HG02870 (cell line): ENCODE data around the gene LIMS2.

Source experiments
- ATAC-seq: cut with Tn5 transposase; IDR thresholded peaks from one replicate; pipeline ENCODE4 v1.9.1; 2021; ENCODE audit warnings: mild to moderate bottlenecking, moderate library complexity; ENCODE audit not compliant: unreplicated experiment

LIMS2 gene

GRCh38 chr2:127659408-127660290, 15.7 kb downstream of the LIMS2 start:
- no peak for ATAC-seq

GRCh38 chr2:127658641-127659407, 16.5 kb downstream of the LIMS2 start:
- no peak for ATAC-seq

- ATAC-seq = no peak
These were observed 17.2 kb downstream of the LIMS2 start for GRCh38 chr2:127658146-127658545.

- no peak for ATAC-seq
These were observed 18.1 kb downstream of the LIMS2 start for GRCh38 chr2:127657232-127657595.

- no peak for ATAC-seq
These were observed 18.6 kb downstream of the LIMS2 start for GRCh38 chr2:127656569-127657231.

- ATAC-seq = no peak
These were observed 19.9 kb downstream of the LIMS2 start for GRCh38 chr2:127655209-127656073.

- ATAC-seq = no peak
These were observed 20.5 kb downstream of the LIMS2 start for GRCh38 chr2:127654838-127655175.

- no peak for ATAC-seq
These were observed 21.1 kb downstream of the LIMS2 start for GRCh38 chr2:127654084-127654837.

- ATAC-seq = no peak
These were observed 21.8 kb downstream of the LIMS2 start for GRCh38 chr2:127653421-127654083.

GRCh38 chr2:127652786-127653357, 22.5 kb downstream of the LIMS2 start:
- no peak for ATAC-seq

- no peak for ATAC-seq
These were observed 23.3 kb downstream of the LIMS2 start for GRCh38 chr2:127651971-127652550.

- ATAC-seq = no peak
These were observed 23.9 kb downstream of the LIMS2 start for GRCh38 chr2:127651381-127651809.

GRCh38 chr2:127650785-127651380, 24.4 kb downstream of the LIMS2 start:
- ATAC-seq = no peak

- ATAC-seq = no peak
These were observed 25.1 kb downstream of the LIMS2 start for GRCh38 chr2:127650041-127650784.

- no peak for ATAC-seq
These were observed 25.7 kb downstream of the LIMS2 start for GRCh38 chr2:127649684-127650040.

GRCh38 chr2:127649100-127649611, 26.2 kb downstream of the LIMS2 start:
- no peak for ATAC-seq

GRCh38 chr2:127648321-127648720, 27.0 kb downstream of the LIMS2 start:
- ATAC-seq = no peak
